Right atrium auricular region (tissue), 2 donors: ENCODE results near the gene DCBLD2. TPM values are rescaled to one million over a fixed set of nuclear protein-coding genes. Genes with fewer than 3 reads are reported as not detected.
"Not testable (repeated sequence)": the region's sequence is repeated elsewhere in the genome, so short reads cannot be mapped to it uniquely, and the experiment has no call there.

Source experiments
- DNase-seq: peaks from one replicate; pipeline ENCODE4 v3.0.0-alpha.2; 2019; ENCODE audit warnings: low spot score
- H3K27ac ChIP-seq, 2 donors: fragments of 200-600 bp; sonication (generic); 1 replicate in 1 of 2; 2 replicates in 1 of 2; pipeline ENCODE4 v1.5.1; 2016 to 2019
- H3K27me3 ChIP-seq, 2 donors: fragments of 200-600 bp; sonication (generic); one replicate each; pipeline versions ENCODE4 v1.5.1 to v1.6.0; 2017 to 2019
- H3K36me3 ChIP-seq: fragments of 200-600 bp; sonication (generic); one replicate; pipeline ENCODE4 v1.5.1; 2016
- H3K4me1 ChIP-seq, 2 donors: fragments of 200-600 bp; sonication (generic); one replicate each; pipeline versions ENCODE4 v1.5.1 to v1.6.0; 2017 to 2019
- H3K4me3 ChIP-seq, 2 donors: fragments of 200-600 bp; sonication (generic); 1 replicate in 1 of 2; 2 replicates in 1 of 2; pipeline ENCODE4 v1.5.1; 2017 to 2019; ENCODE audit warnings: mild to moderate bottlenecking in 1 of 2, moderate library complexity in 1 of 2
- H3K9me3 ChIP-seq, 2 donors: fragments of 200-600 bp; sonication (generic); one replicate each; pipeline ENCODE4 v1.5.1; 2019
- CTCF ChIP-seq, 2 donors: fragments of 200-600 bp; sonication (generic); IDR thresholded peaks; one replicate each; pipeline ENCODE4 v1.5.1; 2019; ENCODE audit warnings: antibody characterized with exemption in 2 of 2
- total RNA-seq, 2 donors: library from RNA; depleted of rRNA; stranded (reverse); fragments of >200 nt; gene quantifications; one replicate each; pipeline ENCODE4 v1.1.0, GENCODE V29; 2016

DCBLD2 gene
- total RNA-seq, 2 donors from 2014 or later = 34.3 to 55.8 TPM

DNA sequence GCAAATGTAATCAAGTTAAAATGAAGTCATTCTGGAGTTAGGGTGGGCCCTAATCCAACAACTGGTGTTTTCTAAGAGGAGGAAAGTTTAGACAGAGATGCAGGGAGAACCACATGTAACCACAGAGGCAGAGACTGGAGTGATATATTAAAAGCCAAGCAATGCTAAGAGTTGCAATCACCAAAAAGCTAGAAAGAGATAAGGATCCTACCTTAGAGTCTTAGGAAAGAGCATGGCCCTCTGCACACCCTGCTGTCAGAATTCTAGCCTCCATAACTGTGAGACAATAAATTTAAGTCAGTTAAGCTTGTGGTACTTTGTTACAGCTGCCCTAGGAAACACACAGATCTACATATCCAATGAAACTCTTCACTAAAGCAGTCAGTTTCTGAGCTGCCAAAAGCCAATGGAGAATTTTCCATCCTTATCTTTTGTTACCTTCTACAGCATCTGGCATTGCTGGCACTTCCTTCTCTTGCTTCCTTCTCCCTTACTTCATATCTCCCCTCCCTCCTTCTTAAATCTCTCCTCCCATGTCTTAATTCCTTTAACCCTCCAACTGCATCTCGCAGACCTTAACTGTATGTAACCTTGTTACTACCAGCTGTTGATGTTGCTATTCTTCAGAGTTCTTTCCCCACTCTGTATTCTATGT, 11.2 kb downstream of the DCBLD2 start:
- Histone ChIP-seq H3K27ac (no peak overlapping the region), H3K36me3 (no peaks in the 10 kb centered on the region), H3K9me3 (no peaks in the 10 kb centered on the region), H3K4me3 (no peak overlapping the region), H3K27me3 (no peaks in the 10 kb centered on the region), H3K4me1 (peaks cover 0 to 100% of the 10 kb centered on the region in 2 donors)
- DNase-seq = no peak
- TF ChIP-seq CTCF (IDR thresholded peaks at IDR 0.05) = no peak

DNA sequence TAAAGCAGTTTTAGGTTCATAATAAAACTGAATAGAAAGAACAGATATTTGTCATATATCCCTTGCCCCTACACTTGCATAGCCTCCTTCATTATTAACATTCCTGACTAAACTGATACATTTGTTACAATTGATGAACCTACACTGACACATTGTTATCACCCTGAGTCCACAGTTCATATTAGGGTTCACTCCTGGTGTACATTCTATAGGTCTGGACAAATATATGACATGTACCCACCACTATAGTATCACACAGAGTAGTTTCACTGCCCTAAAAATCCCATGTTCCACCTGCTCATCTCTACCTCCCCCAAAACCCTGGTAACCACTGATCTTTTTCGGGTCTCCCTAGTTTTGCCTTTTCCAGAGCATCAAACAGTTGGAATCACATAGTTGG, 13.8 kb downstream of the DCBLD2 start:
- Histone ChIP-seq H3K27me3 (no peaks in the 10 kb centered on the region), H3K4me3 (no peak overlapping the region), H3K4me1 (peaks cover 0 to 82% of the 10 kb centered on the region in 2 donors), H3K9me3 (no peaks in the 10 kb centered on the region), H3K27ac (no peak overlapping the region), H3K36me3 (no peaks in the 10 kb centered on the region)
- no peak for DNase-seq
- no peak for TF ChIP-seq CTCF (IDR thresholded peaks at IDR 0.05)

DNA sequence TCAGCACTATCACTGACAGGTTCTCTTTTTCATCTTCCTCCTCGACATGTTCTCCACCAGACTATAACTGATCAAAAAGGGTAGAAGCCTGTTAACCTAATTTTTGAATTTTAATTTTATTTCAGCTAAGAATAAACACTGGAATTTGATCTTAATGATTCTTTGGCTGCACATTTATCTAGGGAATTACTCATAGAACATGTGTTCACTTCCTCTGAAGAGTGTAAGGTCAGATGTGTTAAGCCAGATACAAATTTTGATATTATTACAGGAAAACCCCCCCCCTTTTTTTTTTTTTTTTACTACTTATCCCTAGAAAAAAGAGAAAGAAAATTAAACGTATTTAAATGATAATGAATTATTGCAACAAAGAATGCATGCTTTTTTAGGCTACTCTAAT, 15.0 kb downstream of the DCBLD2 start:
- Histone ChIP-seq H3K4me1 (peaks cover 0 to 70% of the 10 kb centered on the region in 2 donors), H3K4me3 (no peak overlapping the region), H3K27ac (no peak overlapping the region), H3K36me3 (no peaks in the 10 kb centered on the region), H3K27me3 (no peaks in the 10 kb centered on the region), H3K9me3 (no peaks in the 10 kb centered on the region)
- no peak for TF ChIP-seq CTCF (IDR thresholded peaks at IDR 0.05)
- DNase-seq = no peak

DNA sequence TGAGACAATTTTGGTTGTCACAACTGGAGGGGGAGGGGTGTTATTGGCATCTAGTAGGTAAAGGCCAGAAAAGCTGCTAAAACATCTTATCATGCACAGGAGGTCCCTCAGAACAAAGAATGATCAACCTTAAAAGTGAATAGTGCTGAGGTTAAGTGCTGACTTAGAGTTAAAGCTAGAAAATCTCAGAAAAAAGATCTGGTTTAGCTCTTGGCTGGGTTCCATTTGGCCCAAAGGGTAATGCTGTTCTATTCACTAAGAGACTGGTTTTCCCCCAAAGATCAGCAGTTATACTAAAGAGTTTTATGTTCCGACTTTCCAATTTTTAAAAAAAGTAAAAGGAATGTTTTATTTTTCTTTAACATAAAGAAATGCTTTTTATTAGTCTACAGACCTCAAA, 15.6 kb downstream of the DCBLD2 start:
- peaks cover 0 to 64% of the 10 kb centered on the region in 2 donors for H3K4me1 ChIP-seq
- no peaks in the 10 kb centered on the region for H3K27me3 ChIP-seq
- H3K4me3 ChIP-seq = no peak overlapping the region
- DNase-seq = no peak
- H3K36me3 ChIP-seq = peaks cover 4% of the 10 kb centered on the region
- H3K9me3 ChIP-seq = no peaks in the 10 kb centered on the region
- H3K27ac ChIP-seq = no peak overlapping the region
- TF ChIP-seq CTCF (IDR thresholded peaks at IDR 0.05) = no peak

DNA sequence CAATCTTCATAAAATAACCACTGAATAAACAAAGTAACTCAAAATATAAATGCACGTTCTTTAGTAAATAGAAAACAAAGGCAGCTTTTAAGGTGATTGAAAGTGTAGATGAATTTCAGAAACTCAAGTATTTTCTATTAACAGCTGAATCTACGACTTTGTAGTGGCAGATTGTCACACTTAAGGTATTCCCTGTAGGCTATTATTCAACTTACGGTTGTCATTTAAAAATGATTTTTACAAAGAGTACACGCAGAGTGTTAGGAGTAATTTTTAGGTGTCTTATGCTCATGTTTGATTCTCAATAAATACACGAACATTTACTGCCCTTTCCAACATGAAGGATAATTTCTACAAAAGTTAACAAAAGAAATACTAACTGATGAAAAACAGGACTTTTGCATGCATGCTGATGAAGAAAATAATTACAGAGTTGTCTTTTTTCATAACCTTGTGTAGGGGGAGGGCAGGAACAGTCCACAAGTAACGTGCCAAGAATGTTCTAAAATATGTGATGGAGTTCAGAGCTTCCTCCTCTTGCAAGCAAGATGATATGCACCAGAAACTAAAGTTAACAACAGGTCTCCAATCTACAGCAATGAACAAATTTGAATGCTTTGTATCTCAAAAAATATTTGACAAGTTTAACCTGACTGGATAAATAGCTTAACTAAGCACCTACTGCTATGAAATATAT, 16.7 kb downstream of the DCBLD2 start:
- peaks cover 0 to 53% of the 10 kb centered on the region in 2 donors for H3K4me1 ChIP-seq

GRCh38 chr3:98882614-98883333, 18.7 kb downstream of the DCBLD2 start:
- not testable (repeated sequence) for H3K4me3 ChIP-seq, H3K27ac ChIP-seq, H3K9me3 ChIP-seq, H3K27me3 ChIP-seq, DNase-seq, H3K36me3 ChIP-seq
- peaks cover 0 to 33% of the 10 kb centered on the region in 2 donors for H3K4me1 ChIP-seq

More for the DNA sequence above, 16.7 kb downstream of the DCBLD2 start:
- Histone ChIP-seq H3K9me3 (no peaks in the 10 kb centered on the region), H3K36me3 (peaks cover 9% of the 10 kb centered on the region), H3K4me3 (no peak overlapping the region), H3K27ac (peak overlapping the region in 1 of 2 donors; percentile 49), H3K27me3 (no peaks in the 10 kb centered on the region)
- no peak for DNase-seq
- TF ChIP-seq CTCF (IDR thresholded peaks at IDR 0.05) = no peak
